ENCODE measurements around the gene EXOC6B. TPM values are rescaled to one million over a fixed set of nuclear protein-coding genes. Genes with fewer than 3 reads are reported as not detected.

The EXOC6B gene
- total RNA-seq, 1 experiment from 2014 or later = 33.7 TPM

DNA sequence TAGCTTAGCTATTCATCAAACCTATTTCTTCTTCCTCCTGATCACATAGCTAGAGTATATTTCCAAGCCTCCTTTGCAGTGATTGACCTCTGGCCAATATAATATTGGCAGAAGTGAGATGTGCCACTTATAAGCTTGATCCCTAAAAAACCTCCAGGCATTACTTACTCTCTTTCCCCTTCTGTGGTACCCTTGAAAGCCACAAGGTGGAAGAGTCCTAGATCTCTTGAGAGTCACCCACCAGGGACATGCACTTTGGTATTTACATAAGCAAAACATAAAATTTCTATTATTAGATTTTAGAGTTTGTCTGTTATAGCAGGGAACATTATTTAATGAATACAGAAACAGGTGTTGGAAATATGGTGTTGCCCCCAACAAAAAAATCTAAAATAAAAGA, 112.0 kb downstream of the EXOC6B start:
- DNase-seq (ENCODE audit: low spot score) = no peak
- TF ChIP-seq HMGXB4 (CRISPR knock-in tag; IDR thresholded peaks at IDR 0.05) (no peak), MYBL2 (CRISPR knock-in tag; IDR thresholded peaks at IDR 0.05) (no peak), CBFB (CRISPR knock-in tag; IDR thresholded peaks at IDR 0.05; ENCODE audit: low read depth) (no peak), CTCF (IDR thresholded peaks at IDR 0.05) (no peak; the same call in 1 of the 2 replicates), FOXJ3 (CRISPR knock-in tag; IDR thresholded peaks at IDR 0.05; ENCODE audit: borderline replicate concordance) (no peak), GRHL2 (CRISPR knock-in tag; IDR thresholded peaks at IDR 0.05; ENCODE audit: insufficient replicate concordance, severe bottlenecking) (no peak), FOXK1 (CRISPR knock-in tag; IDR thresholded peaks at IDR 0.05) (no peak), SP1 (CRISPR knock-in tag; conservative IDR thresholded peaks at IDR 0.05) (no peak)
- Mint-ChIP-seq H3K27me3 (ENCODE audit: low read depth) (no peaks in the 10 kb centered on the region), H3K4me3 (no peak overlapping the region), H3K9me3 (no peaks in the 10 kb centered on the region), H3K36me3 (no peaks in the 10 kb centered on the region), H3K4me1 (peaks cover 9% of the 10 kb centered on the region), H3K27ac (no peak overlapping the region)
- ChIA-PET POLR2A (no interaction called here), CTCF (interaction anchor here (0.9 to 1.5 kb wide), 3 partner anchors 23 to 149 kb away, joined by 3 to 5 read pairs (median 5); no protein-coding TSS in a partner anchor)
- peak; percentile 69 for ATAC-seq

GRCh38 chr2:72712977-72713376, 112.9 kb downstream of the EXOC6B start:
- no peak for DNase-seq (ENCODE audit: low spot score)
- no peaks in the 10 kb centered on the region for H3K27me3 Mint-ChIP-seq (ENCODE audit: low read depth)
- no peak overlapping the region for H3K4me3 Mint-ChIP-seq
- H3K4me1 Mint-ChIP-seq = peaks cover under 1% of the 10 kb centered on the region; the same call in 1 of the 2 replicates
- ChIA-PET CTCF (no interaction called here), POLR2A (no interaction called here)
- H3K9me3 Mint-ChIP-seq = no peaks in the 10 kb centered on the region
- no peak for ATAC-seq
- H3K27ac Mint-ChIP-seq = no peak overlapping the region
- no peaks in the 10 kb centered on the region for H3K36me3 Mint-ChIP-seq
- TF ChIP-seq, protein P1, sequence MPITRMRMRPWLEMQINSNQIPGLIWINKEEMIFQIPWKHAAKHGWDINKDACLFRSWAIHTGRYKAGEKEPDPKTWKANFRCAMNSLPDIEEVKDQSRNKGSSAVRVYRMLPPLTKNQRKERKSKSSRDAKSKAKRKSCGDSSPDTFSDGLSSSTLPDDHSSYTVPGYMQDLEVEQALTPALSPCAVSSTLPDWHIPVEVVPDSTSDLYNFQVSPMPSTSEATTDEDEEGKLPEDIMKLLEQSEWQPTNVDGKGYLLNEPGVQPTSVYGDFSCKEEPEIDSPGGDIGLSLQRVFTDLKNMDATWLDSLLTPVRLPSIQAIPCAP (CRISPR knock-in tag; IDR thresholded peaks at IDR 0.05) = no peak
- TF ChIP-seq, protein P2, sequence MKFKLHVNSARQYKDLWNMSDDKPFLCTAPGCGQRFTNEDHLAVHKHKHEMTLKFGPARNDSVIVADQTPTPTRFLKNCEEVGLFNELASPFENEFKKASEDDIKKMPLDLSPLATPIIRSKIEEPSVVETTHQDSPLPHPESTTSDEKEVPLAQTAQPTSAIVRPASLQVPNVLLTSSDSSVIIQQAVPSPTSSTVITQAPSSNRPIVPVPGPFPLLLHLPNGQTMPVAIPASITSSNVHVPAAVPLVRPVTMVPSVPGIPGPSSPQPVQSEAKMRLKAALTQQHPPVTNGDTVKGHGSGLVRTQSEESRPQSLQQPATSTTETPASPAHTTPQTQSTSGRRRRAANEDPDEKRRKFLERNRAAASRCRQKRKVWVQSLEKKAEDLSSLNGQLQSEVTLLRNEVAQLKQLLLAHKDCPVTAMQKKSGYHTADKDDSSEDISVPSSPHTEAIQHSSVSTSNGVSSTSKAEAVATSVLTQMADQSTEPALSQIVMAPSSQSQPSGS (CRISPR knock-in tag; IDR thresholded peaks at IDR 0.05; ENCODE audit: borderline replicate concordance, low read depth) = no peak
- no peak for TF ChIP-seq ETV6 (CRISPR knock-in tag; IDR thresholded peaks at IDR 0.05)
- TF ChIP-seq ARID4B (CRISPR knock-in tag; IDR thresholded peaks at IDR 0.05; ENCODE audit: borderline replicate concordance) = no peak
- no peak for TF ChIP-seq NR2C2 (CRISPR knock-in tag; IDR thresholded peaks at IDR 0.05)
- no peak for TF ChIP-seq USF1 (CRISPR knock-in tag; IDR thresholded peaks at IDR 0.05)
- TF ChIP-seq OVOL2 (CRISPR knock-in tag; IDR thresholded peaks at IDR 0.05; ENCODE audit: borderline replicate concordance) = no peak
- TF ChIP-seq RORB (CRISPR knock-in tag; IDR thresholded peaks at IDR 0.05) = no peak
- TF ChIP-seq, protein P3, sequence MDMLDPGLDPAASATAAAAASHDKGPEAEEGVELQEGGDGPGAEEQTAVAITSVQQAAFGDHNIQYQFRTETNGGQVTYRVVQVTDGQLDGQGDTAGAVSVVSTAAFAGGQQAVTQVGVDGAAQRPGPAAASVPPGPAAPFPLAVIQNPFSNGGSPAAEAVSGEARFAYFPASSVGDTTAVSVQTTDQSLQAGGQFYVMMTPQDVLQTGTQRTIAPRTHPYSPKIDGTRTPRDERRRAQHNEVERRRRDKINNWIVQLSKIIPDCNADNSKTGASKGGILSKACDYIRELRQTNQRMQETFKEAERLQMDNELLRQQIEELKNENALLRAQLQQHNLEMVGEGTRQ (CRISPR knock-in tag; IDR thresholded peaks at IDR 0.05) = no peak
- TF ChIP-seq, protein P4, sequence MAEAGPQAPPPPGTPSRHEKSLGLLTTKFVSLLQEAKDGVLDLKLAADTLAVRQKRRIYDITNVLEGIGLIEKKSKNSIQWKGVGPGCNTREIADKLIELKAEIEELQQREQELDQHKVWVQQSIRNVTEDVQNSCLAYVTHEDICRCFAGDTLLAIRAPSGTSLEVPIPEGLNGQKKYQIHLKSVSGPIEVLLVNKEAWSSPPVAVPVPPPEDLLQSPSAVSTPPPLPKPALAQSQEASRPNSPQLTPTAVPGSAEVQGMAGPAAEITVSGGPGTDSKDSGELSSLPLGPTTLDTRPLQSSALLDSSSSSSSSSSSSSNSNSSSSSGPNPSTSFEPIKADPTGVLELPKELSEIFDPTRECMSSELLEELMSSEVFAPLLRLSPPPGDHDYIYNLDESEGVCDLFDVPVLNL (CRISPR knock-in tag; IDR thresholded peaks at IDR 0.05; ENCODE audit: borderline replicate concordance, low read depth) = no peak
- TF ChIP-seq IRF2 (CRISPR knock-in tag; IDR thresholded peaks at IDR 0.05; ENCODE audit: borderline replicate concordance, low read depth) = no peak
- TF ChIP-seq MXD4 (CRISPR knock-in tag; IDR thresholded peaks at IDR 0.05; ENCODE audit: borderline replicate concordance) = no peak
